ENCODE data around the gene C16orf92.
"Not testable (repeated sequence)": the region's sequence is repeated elsewhere in the genome, so short reads cannot be mapped to it uniquely, and the experiment has no call there.

Gene C16orf92

DNA sequence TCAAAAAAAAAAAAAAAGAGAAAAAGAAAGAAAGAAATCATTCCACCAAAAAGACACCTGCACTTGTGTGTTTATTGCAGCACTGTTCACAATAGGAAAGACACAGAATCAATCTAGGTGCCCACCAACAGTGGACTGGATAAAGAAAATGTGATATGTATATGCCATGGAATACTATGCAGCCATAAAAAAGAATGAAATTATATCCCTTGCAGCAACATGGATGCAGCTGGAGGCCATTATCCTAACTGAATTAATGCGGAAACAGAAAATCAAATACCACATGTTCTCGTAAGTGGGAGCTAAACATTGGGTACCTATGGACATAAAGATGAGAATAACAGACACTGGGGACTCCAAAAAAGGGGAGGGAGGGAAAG is 5.7 kb upstream of the C16orf92 start:
- DNase-seq (ENCODE audit: low read depth, low spot score), result no peak
- H3K4me3 ChIP-seq (ENCODE audit: low read length), result no peak overlapping the region

DNA sequence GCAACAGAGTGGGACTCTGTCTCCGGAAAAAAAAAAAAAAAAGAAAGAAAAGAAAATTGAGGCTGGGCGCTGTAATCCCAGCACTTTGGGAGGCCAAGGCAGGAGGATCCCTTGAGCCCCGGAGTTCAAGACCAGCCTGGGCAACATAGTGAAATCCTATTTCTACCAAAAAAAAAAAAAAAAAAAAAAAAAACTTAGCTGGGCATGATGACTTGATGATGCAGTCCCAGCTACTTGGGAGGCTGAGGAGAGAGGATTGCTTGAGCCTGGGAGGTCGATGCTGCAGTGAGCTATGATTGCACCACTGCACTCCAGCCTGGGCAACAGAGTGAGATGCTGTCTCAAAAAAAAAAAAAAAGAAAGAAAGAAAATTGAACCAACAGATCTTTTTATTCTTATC is 5.1 kb upstream of the C16orf92 start:
- H3K4me3 ChIP-seq (ENCODE audit: low read length), result not testable (repeated sequence)

DNA sequence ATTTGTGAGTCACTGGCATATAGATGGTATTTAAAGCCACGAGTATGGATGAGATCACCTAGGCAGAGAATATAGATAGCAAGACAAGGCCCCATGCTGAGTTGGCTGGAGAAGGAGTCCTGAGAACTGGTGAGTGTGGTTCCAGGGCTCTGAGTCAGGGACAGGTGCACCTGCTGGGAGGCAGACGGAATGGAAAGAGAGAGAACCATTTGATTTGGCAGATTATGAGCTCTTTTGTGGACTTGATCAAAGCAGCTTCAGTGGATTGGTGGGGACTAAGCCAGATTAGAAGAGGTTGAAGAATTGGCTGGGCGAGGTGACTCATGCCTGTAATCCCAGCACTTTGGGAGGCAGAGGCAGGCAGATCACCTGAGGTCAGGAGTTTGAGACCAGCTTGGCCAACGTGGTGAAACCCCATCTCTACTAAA is 4.3 kb upstream of the C16orf92 start:
- no peak for DNase-seq (ENCODE audit: low read depth, low spot score)
- H3K4me3 ChIP-seq (ENCODE audit: low read length), result no peak overlapping the region

More for the DNA sequence above, 5.1 kb upstream of the C16orf92 start:
- not testable (repeated sequence) for DNase-seq (ENCODE audit: low read depth, low spot score)

DNA sequence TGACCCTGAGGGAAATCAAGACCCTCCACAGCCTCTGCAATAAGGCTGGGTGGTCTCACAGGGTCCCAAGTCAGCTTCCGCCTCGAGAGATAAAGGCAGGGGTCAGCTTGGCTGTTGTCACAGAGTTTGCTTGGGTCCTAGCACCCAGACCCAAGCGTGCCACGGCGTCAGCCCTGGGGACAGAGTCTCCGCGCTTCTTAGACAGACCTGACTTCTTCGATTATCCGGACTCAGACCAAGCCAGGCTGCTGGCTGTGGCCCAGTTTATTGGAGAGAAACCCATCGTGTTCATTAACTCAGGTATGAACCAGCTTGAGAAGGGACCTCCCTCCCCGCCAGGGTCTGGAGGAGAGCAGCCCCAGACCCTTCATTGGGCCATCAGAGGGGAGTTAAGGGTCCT is 588 bp downstream of the C16orf92 start:
- no peak for DNase-seq (ENCODE audit: low read depth, low spot score)
- H3K4me3 ChIP-seq (ENCODE audit: low read length), result no peak overlapping the region

DNA sequence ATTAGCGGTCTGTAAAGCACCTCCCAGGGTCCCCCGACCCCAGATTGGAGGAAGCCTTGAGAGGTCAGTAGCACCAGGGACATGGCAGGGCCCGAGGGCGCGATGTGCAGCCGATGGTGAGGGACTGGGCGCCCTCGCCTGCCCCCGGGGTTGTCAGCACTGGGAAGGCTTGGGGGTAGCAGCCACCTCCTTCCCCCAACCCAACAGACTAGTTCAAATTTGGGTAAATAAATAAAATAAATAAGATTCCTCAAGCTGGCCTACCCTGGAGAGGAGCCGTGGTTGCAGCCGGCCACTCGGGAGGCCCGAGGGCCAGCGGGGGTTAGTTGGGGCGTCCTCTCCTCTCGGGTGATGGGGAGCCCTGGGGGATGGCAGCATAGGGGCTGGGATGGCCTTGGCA is 1.5 kb downstream of the C16orf92 start:
- no peak for DNase-seq (ENCODE audit: low read depth, low spot score)
- H3K4me3 ChIP-seq (ENCODE audit: low read length), result no peak overlapping the region

DNA sequence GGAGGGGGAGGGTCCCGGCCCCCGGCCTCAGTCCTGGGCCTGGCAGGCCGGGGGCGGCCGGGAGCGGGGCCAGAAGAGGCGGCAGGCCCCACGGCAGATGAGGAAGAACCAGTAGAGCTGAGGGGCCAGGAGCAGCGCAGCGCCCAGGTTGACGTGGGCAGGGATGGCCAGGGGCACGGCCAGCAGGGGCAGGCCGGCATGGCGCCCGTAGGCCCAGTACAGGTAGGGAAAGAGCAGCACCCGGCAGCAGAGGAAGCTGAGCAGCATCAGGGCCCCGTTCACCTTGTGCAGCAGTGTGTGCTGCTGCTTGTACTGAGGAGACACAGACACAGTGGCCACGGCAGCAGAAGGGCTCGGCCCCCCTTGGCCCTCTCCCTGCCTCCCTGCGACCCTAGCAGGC is 2.2 kb downstream of the C16orf92 start:
- DNase-seq (ENCODE audit: low read depth, low spot score), result no peak
- H3K4me3 ChIP-seq (ENCODE audit: low read length), result no peak overlapping the region

DNA sequence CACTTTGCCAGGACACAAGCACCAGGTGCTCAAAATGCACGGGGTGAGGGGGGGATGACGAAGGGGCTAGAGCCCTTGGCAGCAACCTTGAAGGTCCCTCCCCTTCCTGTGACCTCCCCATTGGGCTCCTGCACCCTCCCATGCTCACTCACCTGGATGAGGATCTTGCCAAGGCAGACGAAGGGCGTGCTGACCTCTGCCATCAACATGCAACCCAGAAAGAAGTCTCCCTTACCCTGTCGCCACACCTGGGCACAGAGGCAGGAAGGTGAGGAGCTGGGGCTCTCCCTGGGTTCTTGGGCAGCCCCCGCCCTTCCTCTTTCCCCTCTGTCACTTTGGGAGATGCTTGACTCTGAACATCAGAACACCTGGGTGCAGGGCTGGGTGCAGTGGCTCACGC is 2.6 kb downstream of the C16orf92 start:
- DNase-seq (ENCODE audit: low read depth, low spot score), result no peak
- H3K4me3 ChIP-seq (ENCODE audit: low read length), result no peak overlapping the region

DNA sequence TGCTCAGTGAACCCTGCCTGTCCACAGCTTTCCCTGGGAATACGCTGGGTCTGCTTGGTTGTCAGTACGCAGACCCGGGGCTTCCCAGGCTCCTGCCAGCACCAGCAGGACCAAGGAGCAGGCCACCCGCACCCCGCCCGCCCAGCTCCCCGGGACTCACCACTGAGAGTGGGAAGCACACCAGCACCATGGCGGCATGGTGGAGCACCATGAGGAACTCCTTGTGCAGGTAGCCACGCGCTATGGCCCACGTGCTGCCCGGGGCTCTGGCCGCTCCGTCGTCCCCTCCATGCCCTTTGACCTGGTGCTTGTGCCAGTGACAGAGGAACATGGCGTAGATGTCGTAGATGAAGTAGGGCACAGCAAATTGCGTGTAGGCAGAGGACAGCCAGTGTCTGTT is 3.5 kb downstream of the C16orf92 start:
- H3K4me3 ChIP-seq (ENCODE audit: low read length), result no peak overlapping the region

DNA sequence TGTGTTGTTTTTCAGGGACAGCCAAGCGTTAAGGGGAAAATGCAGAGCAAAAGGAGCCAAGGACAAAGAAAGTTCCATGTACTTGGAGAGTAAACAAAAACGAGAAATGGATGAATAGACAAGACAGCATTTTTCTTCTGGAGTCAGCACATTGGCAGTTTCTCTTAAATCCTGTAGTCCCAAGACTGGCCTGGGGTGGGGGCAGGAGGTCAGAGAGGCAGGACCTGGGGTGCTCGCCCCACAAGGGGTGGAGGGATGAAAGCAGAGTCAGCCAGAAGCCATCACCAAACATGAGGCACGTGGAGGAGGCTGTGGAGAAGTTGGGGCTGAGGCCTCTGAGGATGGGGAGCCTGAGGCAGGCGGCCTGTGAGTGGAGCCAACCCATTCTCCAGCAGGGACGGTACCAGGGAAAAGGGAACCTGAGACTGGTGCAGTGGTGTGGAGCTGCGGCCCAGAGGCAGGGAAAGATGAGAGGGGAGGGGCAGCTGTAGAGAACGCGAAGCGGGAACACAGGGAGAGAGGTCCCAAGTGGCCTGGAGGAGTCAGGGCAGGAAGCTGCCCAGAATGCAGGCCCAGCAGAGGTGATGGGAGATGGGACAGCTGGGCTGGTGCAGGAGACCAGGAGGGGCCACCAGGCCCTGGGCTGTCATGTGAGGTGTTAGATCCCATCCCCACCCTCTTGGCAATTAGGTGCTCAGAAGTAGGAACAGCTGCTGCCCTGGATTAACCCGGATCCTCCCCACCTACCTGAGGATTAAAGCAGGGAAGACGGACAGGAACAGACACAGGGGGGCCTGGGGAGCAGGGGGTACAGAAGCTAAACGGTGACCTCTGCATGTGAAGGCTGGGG is 4.8 kb downstream of the C16orf92 start:
- H3K4me3 ChIP-seq (ENCODE audit: low read length), result no peak overlapping the region
- no peak for DNase-seq (ENCODE audit: low read depth, low spot score)

More for the DNA sequence above, 3.5 kb downstream of the C16orf92 start:
- no peak for DNase-seq (ENCODE audit: low read depth, low spot score)

DNA sequence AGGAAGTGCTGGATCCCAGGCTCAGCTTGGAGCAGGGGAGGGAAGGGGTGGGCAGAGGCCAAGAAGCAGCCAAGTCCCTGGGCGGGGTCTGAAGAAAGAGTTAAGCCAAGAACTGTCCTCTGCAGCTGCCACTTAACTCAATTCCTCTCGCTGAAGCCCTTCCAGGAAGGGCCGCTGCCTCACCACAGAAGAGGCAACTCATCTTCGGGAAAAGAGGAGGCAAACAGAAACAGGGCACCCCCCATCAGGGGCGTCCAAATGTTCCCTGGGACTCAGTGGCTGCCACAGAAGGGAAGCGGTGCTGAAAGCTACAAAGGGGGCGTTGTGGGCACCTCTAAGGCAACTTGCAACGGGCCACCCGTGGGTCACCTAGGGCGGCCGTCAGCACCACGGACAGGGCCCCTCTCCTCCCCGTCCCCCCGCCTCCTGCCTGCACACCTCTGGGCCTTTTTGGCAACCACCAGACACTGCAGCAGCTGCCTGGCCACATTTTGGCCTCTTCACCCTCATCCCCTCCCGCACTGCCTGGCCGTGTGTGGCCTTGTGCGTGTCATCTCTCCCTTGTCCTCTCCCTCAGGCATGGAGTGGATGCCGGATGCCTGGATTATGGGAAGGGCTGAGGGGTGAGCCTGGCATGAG is 5.6 kb downstream of the C16orf92 start:
- H3K4me3 ChIP-seq (ENCODE audit: low read length), result no peak overlapping the region
- DNase-seq (ENCODE audit: low read depth, low spot score), result no peak

DNA sequence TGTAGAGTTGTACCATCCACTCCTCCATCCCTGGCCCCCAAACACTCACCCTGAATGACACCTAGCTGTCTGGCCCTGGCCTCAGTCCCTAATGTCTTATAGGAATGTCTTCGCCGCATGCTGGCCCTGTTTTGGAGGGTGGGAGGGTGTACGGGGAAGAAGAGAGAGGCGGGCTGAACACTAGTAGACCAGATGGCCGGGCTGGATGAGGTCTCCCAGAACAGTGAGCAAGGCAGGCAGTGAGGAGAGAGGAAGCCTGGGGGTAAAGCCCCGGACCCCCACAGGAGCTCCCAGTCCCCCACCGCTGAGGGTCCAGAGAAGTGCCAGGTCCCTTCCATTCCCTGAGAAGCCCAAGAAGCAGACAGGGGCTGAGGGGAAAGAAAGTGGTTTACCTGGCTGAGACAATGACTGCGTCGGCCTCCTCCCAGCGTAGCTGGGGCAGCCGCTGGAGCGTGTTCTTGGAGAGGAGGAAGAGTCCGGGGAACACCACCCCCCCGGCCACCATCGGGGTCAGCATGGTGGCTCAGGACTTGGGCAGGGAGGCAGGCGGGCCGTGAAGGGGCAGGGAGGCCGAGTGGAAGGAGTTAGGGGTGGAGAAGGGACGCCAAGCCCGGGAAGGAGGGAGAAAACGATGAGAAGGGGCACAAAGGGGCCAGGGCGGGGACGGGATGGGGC is 7.2 kb downstream of the C16orf92 start:
- H3K4me3 ChIP-seq (ENCODE audit: low read length), result no peak overlapping the region
- no peak for DNase-seq (ENCODE audit: low read depth, low spot score)

DNA sequence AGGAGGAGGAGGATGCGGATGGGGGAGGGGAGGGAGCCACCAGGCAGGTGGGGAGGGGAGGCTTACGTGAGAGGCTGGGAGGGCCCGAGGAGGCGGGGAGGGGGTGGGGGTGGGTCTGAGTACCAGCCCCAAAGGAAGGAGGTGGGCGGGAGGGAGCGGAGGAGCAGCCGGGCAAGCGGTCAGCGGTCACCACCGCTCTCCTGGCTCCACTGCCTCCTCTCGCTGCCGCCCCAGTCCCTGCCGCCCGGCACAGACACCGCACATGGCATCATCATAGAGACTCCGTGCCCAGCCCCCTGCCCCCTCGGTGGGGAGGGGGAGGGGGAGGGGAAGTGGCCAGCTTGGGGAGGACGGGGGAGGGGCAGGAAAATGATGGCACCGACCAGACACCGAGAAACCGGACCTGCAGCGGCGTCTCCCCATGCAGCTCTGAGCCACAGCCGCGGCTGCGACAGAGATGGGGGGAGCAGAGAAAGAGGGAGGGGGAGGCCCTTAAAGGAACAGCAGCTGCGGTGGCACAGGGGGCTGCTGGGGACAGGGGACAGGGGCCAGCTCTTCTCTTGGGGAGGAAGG is 7.9 kb downstream of the C16orf92 start, which contains the start of gene TLCD3B:
Gene TLCD3B, minus strand, starts transcription at position 431 of the 573 bp plus-strand sequence. CDS start 744 bp downstream, outside the sequence.
- DNase-seq (ENCODE audit: low read depth, low spot score), result no peak
- no peak within 1 kb of the TSS for H3K4me3 ChIP-seq (ENCODE audit: low read length)

DNA sequence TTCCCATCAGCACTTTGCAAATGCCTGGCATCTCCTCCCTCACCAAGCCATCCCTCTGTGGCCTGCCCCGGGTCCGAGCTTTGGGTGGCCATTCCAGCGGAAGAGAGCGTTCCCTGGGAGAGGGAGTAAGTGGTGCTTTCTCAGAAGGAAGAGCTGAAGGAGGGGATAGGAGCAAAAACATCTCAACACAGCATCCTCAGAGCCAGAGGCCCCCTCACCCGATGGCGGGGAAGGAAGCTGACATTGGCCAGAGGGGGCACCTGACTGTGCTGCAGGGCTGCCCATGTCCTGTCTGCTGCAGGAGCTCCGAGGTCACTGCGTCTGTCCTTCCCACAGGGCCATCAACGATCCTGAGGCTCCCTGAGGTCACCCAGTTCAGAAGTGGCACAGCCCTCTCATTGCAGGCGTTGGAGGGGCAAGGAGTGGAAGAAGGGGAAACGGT is 8.5 kb downstream of the C16orf92 start:
- DNase-seq (ENCODE audit: low read depth, low spot score), result no peak
- H3K4me3 ChIP-seq (ENCODE audit: low read length), result no peak overlapping the region

DNA sequence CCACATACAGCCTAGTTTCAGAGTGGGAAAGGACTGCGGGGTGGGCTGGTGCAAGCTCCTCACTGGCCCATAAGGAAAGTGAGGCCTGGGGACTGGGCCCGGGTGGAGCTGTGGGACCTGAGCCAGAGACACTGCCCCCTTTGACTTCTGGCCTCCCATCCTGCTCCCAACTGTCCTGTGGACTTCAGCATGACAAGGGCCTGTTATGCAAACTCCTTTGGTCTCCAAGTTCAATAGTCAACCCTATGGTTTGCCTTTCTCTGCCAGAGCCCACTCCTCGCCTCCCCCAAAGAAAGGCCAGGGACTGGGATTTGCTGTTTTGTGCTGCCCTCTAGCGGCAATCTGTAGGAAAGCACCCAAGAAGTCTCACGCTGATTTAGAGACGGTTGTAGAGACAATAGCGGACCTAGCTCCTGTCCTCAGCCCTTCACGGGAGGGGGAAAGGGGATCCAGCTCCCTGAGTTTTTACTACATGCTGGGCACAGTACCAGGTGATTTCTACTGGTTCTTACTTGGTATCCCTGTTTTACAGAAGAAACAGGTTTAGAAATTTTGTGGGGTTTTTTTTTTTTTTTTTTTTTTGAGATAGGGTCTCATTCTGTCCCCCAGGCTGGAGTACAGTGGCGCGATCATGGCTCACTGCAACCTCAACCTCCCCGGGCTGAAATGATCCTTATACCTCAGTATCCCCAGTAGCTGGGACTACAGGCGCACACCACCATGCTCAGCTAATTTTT is 9.3 kb downstream of the C16orf92 start:
- no peak overlapping the region for H3K4me3 ChIP-seq (ENCODE audit: low read length)
- peak; percentile 80 for DNase-seq (ENCODE audit: low read depth, low spot score)

DNA sequence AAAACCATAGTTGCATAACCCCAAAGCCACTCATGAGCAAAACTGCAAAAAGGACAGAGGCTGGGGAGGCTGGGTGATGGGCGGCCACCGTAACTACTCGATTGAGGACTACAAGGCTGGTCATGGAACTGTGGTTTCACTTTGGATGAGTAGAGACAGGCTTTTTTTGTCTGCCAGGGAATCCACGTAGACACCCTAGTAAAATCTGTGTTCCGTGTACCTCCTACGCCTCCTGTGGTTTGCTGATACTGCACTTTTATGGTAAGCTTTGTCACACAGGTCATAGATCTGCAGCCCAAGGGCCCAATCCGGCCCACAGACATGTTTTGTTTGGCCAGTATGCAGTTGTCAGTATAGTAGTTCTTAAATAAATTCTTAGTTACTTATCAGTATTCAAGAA is 10.3 kb downstream of the C16orf92 start:
- H3K4me3 ChIP-seq (ENCODE audit: low read length), result no peak overlapping the region
- DNase-seq (ENCODE audit: low read depth, low spot score), result no peak

DNA sequence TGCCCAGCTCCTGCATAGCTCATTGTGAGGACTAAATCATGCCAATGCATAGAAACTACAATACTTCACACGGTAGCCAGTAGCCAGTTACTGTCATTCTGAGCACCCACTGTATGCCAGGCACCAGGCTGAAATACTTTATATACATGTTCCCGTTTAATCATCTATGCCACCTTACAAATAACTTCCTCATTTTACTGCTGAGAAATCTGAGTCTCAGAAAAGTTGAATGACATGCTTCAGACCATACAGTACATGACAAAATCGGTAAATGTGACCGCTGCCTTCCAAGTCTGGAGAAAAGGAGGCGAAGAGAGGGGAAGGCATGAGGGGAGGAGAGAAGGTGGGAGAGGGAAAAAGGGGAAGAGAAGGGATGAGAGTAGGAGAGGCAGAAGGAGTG is 17.2 kb downstream of the C16orf92 start:
- no peak for DNase-seq (ENCODE audit: low read depth, low spot score)
- H3K4me3 ChIP-seq (ENCODE audit: low read length), result no peak overlapping the region

DNA sequence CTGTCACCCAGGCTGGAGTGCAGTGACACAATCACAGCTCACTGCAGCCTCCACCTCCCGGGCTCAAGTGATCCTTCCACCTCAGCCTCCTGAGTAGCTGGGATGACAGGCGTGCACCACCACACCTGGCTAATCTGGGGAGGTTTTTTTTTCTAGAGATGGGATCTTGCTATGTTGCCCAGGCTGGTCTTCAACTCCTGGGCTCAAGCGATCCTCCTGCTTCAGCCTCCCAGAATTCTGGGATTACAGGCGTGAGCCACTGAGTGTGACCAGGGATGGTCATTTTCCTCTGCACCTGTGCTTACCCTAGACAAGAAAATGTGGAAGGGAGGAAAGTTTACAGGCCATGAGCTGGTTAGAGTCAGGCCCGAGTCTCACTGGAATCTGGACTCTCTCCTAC is 17.7 kb downstream of the C16orf92 start:
- DNase-seq (ENCODE audit: low read depth, low spot score); H3K4me3 ChIP-seq (ENCODE audit: low read length): not testable (repeated sequence)

DNA sequence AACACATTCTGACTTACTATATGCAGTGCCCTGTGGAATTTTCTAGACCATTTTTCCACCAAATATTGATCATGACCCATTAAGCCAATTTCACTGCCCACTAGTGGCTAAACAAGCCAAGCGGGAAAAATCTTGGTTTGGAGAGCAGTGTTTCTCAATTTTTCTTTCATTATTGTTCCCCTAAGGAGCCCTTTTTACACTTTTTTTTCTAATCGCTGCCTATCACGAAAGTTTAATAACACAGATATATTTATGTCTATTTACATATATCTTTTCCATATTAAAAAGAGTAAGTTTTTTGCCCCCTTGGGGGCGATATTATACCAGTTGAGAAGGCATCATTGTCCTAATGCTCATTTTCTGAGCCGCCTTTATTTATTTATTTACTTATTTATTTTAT is 18.8 kb downstream of the C16orf92 start:
- no peak for DNase-seq (ENCODE audit: low read depth, low spot score)
- no peak overlapping the region for H3K4me3 ChIP-seq (ENCODE audit: low read length)

DNA sequence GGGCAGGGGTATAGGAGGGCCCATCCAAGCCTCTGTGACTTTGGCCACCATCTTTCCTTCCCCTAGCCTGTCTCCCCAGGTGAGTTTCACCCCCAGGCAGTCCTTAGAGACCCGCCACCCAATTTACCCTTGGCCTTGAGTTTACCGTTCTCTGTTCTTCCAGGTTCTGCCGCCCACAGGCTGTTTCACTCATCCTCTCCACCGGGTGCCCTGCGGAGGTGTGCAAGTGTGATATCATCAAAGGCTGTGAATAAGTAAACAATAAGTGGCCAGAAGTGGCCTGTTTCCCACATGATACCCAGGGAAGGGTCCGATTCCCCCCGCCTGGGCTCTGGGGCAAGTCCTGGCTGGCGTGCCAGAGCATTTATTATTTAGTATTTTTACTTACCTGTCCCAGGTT is 23.2 kb downstream of the C16orf92 start:
- H3K4me3 ChIP-seq (ENCODE audit: low read length), result no peak overlapping the region
- DNase-seq (ENCODE audit: low read depth, low spot score), result no peak
